Gastroesophageal sphincter (tissue), 4 donors: ENCODE measurements around the gene HOXA11. TPM values are rescaled to one million over a fixed set of nuclear protein-coding genes. Genes with fewer than 3 reads are reported as not detected.

Source experiments
- ATAC-seq: fragments of 150-250 bp; one replicate; pipeline ENCODE4 v1.9.1; 2016; ENCODE audit warnings: mild to moderate bottlenecking, moderate library complexity
- H3K27ac ChIP-seq, 4 donors: fragments of 200-600 bp; sonication (generic) in 3 of 4; 1 replicate in 3 of 4; 2 replicates in 1 of 4; pipeline ENCODE4 v1.5.1; 2016 to 2019
- H3K27me3 ChIP-seq: fragments of 200-600 bp; sonication (generic); one replicate; pipeline ENCODE4 v1.5.1; 2019
- H3K36me3 ChIP-seq, 2 donors: fragments of 200-600 bp; sonication (generic); one replicate each; pipeline ENCODE4 v1.5.1; 2019; ENCODE audit warnings: control low read depth in 1 of 2
- H3K4me1 ChIP-seq, 3 donors: fragments of 200-600 bp; sonication (generic); 1 replicate in 2 of 3; 2 replicates in 1 of 3; pipeline ENCODE4 v1.5.1; 2016 to 2019; ENCODE audit warnings: control low read depth in 2 of 3
- H3K4me3 ChIP-seq, 2 donors: fragments of 200-600 bp; sonication (generic); one replicate each; pipeline ENCODE4 v1.5.1; 2019; ENCODE audit warnings: mild to moderate bottlenecking in 1 of 2, moderate library complexity in 1 of 2
- H3K9me3 ChIP-seq, 3 donors: fragments of 200-600 bp; sonication (generic); one replicate each; pipeline ENCODE4 v1.5.1; 2017 to 2019; ENCODE audit warnings: control low read depth in 2 of 3
- CTCF ChIP-seq, 4 experiments: fragments of 200-600 bp in 2 of 4; fragments of 450-650 bp in 2 of 4; sonication (generic) in 1 of 4; IDR thresholded peaks; one replicate each; pipeline ENCODE4 v1.5.1; 2017 to 2019; ENCODE audit warnings: antibody characterized with exemption in 4 of 4, mild to moderate bottlenecking in 2 of 4, moderate library complexity in 2 of 4
- EP300 ChIP-seq: sonication (generic); formaldehyde crosslinking; IDR thresholded peaks from one replicate; pipeline ENCODE4 v1.6.1; 2017; ENCODE audit warnings: antibody characterized with exemption, mild to moderate bottlenecking
- POLR2A ChIP-seq, 2 donors: fragments of 450-650 bp; IDR thresholded peaks; one replicate each; pipeline ENCODE4 v1.6.1; 2017; ENCODE audit warnings: antibody characterized with exemption in 2 of 2, mild to moderate bottlenecking in 2 of 2, moderate library complexity in 1 of 2
- POLR2AphosphoS5 ChIP-seq: sonication (generic); formaldehyde crosslinking; IDR thresholded peaks from one replicate; pipeline ENCODE4 v1.6.1; 2017; ENCODE audit warnings: antibody characterized with exemption
- WGBS, 2 donors: methylation state at CpG; one replicate each; pipeline ENCODE4 v1.1.5; 2018; ENCODE audit warnings: low coverage in 1 of 2; 5-methylcytosine and 5-hydroxymethylcytosine counted together
- total RNA-seq, 4 donors: library from RNA; depleted of rRNA; stranded (reverse); fragments of >200 nt; gene quantifications; one replicate each; pipeline ENCODE4 v1.1.0, GENCODE V29; 2016

HOXA11 gene
- total RNA-seq, 4 donors from 2014 or later: 0.12 TPM; not detected in 3

GRCh38 chr7:27202018-27202861 lies 17.2 kb upstream of the HOXA11 start:
- Histone ChIP-seq H3K9me3 (no peaks in the 10 kb centered on the region), H3K36me3 (no peaks in the 10 kb centered on the region), H3K27me3 (peaks cover 100% of the 10 kb centered on the region), H3K4me1 (peaks cover 0 to 65% (median 13%) of the 10 kb centered on the region in 3 donors), H3K4me3 (no peak overlapping the region), H3K27ac (no peak overlapping the region)
- 7 to 27% methylated on average over 3 to 10 of the region's 30 CpGs for WGBS, 2 donors
- ATAC-seq: no peak
- TF ChIP-seq EP300 (no peak), POLR2A (IDR thresholded peaks at IDR 0.05) (no peak), CTCF (IDR thresholded peaks at IDR 0.05) (no peak), POLR2AphosphoS5 (no peak)

- Histone ChIP-seq H3K36me3 (no peaks in the 10 kb centered on the region), H3K4me3 (no peak overlapping the region), H3K27ac (no peak overlapping the region), H3K4me1 (peaks cover 0 to 65% (median 13%) of the 10 kb centered on the region in 3 donors), H3K27me3 (peaks cover 100% of the 10 kb centered on the region), H3K9me3 (no peaks in the 10 kb centered on the region)
- no peak for ATAC-seq
- TF ChIP-seq POLR2A (IDR thresholded peaks at IDR 0.05) (no peak), POLR2AphosphoS5 (no peak), CTCF (IDR thresholded peaks at IDR 0.05) (no peak), EP300 (no peak)
- WGBS, 2 donors: 11 to 29% methylated on average over 4 of the region's 4 CpGs
Observed at GRCh38 chr7:27201580-27202017, 16.6 kb upstream of the HOXA11 start.

- Histone ChIP-seq H3K27ac (no peak overlapping the region), H3K9me3 (no peaks in the 10 kb centered on the region), H3K27me3 (peaks cover 100% of the 10 kb centered on the region), H3K4me1 (peaks cover 0 to 68% (median 13%) of the 10 kb centered on the region in 3 donors), H3K4me3 (no peak overlapping the region), H3K36me3 (no peaks in the 10 kb centered on the region)
- TF ChIP-seq EP300 (no peak), POLR2AphosphoS5 (no peak), CTCF (IDR thresholded peaks at IDR 0.05) (no peak), POLR2A (IDR thresholded peaks at IDR 0.05) (no peak)
- no peak for ATAC-seq
- WGBS, 2 donors: 12% methylated on average over 5 to 7 of the region's 14 CpGs
Observed at GRCh38 chr7:27200761-27201579, 15.9 kb upstream of the HOXA11 start.

- no peak for ATAC-seq
- Histone ChIP-seq H3K27me3 (peaks cover 100% of the 10 kb centered on the region), H3K4me1 (peaks cover 0 to 59% (median 10%) of the 10 kb centered on the region in 3 donors), H3K36me3 (no peaks in the 10 kb centered on the region), H3K9me3 (no peaks in the 10 kb centered on the region), H3K4me3 (peak within 1 kb of the TSS in 1 of 2 donors; percentile 36), H3K27ac (no peak within 1 kb of the TSS)
- TF ChIP-seq CTCF (IDR thresholded peaks at IDR 0.05) (no peak), EP300 (no peak), POLR2A (IDR thresholded peaks at IDR 0.05) (no peak), POLR2AphosphoS5 (no peak)
- WGBS, 2 donors: 2% methylated on average over 15 of the region's 99 CpGs; no CpG with 5 or more reads in 1 of the 2 donors
Observed at GRCh38 chr7:27199849-27200760, 15.1 kb upstream of the HOXA11 start, which contains the start of gene HOXA13. Gene HOXA13 (minus strand): TSS chr7:27200091. CDS start chr7:27200077, 14 bp downstream.
